D341Med (cell line): ENCODE measurements around the gene SPOCK1.
A peak's percentile ranks its signal among the peaks of the same experiment; 100 is the strongest.

ENCODE experiments used
- DNase-seq: peaks from one replicate; pipeline ENCODE4 v3.0.0; 2012; ENCODE audit warnings: low spot score

The SPOCK1 gene

GRCh38 chr5:137218896-137219295 lies 280.2 kb downstream of the SPOCK1 start:
- DNase-seq, result no peak

- no peak for DNase-seq
Measured at GRCh38 chr5:137218471-137218870, 280.7 kb downstream of the SPOCK1 start.

- no peak for DNase-seq
Measured at GRCh38 chr5:137217599-137218200, 281.4 kb downstream of the SPOCK1 start.

GRCh38 chr5:137216976-137217598 lies 282.0 kb downstream of the SPOCK1 start:
- DNase-seq, result no peak

- DNase-seq, result no peak
Measured at GRCh38 chr5:137215780-137216179, 283.3 kb downstream of the SPOCK1 start.

- DNase-seq, result no peak
Measured at GRCh38 chr5:137215261-137215660, 283.9 kb downstream of the SPOCK1 start.

- DNase-seq, result no peak
Measured at GRCh38 chr5:137214446-137215189, 284.5 kb downstream of the SPOCK1 start.

- DNase-seq, result no peak
Measured at GRCh38 chr5:137212471-137212870, 286.7 kb downstream of the SPOCK1 start.

GRCh38 chr5:137209232-137209809 lies 289.8 kb downstream of the SPOCK1 start:
- no peak for DNase-seq

- no peak for DNase-seq
Measured at GRCh38 chr5:137207023-137207760, 291.9 kb downstream of the SPOCK1 start.

GRCh38 chr5:137206030-137206715 lies 293.0 kb downstream of the SPOCK1 start:
- DNase-seq, result no peak

GRCh38 chr5:137205231-137206027 lies 293.7 kb downstream of the SPOCK1 start:
- no peak for DNase-seq

- peak; percentile 54 for DNase-seq
Measured at GRCh38 chr5:137203011-137203632, 296.0 kb downstream of the SPOCK1 start.

- DNase-seq, result peak; percentile 34
Measured at GRCh38 chr5:137201876-137202275, 297.2 kb downstream of the SPOCK1 start.

- no peak for DNase-seq
Measured at GRCh38 chr5:137200906-137201700, 298.0 kb downstream of the SPOCK1 start.

- DNase-seq, result no peak
Measured at GRCh38 chr5:137199966-137200365, 299.2 kb downstream of the SPOCK1 start.

GRCh38 chr5:137199201-137199600 lies 299.9 kb downstream of the SPOCK1 start:
- DNase-seq, result no peak

GRCh38 chr5:137195483-137195882 lies 303.6 kb downstream of the SPOCK1 start:
- no peak for DNase-seq

GRCh38 chr5:137194300-137194699 lies 304.8 kb downstream of the SPOCK1 start:
- no peak for DNase-seq
